ENCODE results near the gene STK32B. TPM values are rescaled to one million over a fixed set of nuclear protein-coding genes. Genes with fewer than 3 reads are reported as not detected.

STK32B gene
- total and polyA plus RNA-seq, 11 donors, result 0.08 to 2.0 (median 0.25) TPM

DNA sequence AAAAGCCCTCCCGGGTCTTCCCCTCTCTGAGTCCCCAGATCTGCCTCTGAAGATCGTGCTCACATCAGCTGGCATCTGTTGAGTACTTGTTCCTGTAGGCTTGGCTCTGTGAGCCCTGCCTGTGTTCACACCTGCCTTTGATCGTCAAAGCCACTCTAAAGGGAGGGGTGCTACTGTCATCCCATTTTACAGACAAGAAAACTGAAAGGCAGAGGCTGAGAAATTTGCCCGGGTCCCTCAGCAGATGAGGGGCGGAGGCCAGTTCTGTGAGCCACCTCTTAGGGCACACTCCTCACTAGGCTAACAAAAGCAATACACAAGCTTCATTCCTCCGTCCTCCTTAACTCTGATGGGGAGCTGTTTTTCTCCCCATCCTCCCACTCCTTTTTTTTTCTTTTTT, 32.7 kb upstream of the STK32B start:
- H3K27me3 ChIP-seq, result peaks cover 8 to 47% (median 22%) of the 10 kb centered on the region in 9 donors
- H3K27ac ChIP-seq, result no peak overlapping the region
- WGBS, 4 donors, result 36 to 45% (median 41%) methylated on average over 6 of the region's 6 CpGs
- H3K36me3 ChIP-seq, result no peaks in the 10 kb centered on the region
- H3K4me3 ChIP-seq, result peak overlapping the region in 1 of 12 donors; percentile 23
- H3K4me1 ChIP-seq, result peaks cover 0 to 10% (median 0%) of the 10 kb centered on the region in 12 donors
- DNase-seq, result no peak
- TF ChIP-seq, protein P1, sequence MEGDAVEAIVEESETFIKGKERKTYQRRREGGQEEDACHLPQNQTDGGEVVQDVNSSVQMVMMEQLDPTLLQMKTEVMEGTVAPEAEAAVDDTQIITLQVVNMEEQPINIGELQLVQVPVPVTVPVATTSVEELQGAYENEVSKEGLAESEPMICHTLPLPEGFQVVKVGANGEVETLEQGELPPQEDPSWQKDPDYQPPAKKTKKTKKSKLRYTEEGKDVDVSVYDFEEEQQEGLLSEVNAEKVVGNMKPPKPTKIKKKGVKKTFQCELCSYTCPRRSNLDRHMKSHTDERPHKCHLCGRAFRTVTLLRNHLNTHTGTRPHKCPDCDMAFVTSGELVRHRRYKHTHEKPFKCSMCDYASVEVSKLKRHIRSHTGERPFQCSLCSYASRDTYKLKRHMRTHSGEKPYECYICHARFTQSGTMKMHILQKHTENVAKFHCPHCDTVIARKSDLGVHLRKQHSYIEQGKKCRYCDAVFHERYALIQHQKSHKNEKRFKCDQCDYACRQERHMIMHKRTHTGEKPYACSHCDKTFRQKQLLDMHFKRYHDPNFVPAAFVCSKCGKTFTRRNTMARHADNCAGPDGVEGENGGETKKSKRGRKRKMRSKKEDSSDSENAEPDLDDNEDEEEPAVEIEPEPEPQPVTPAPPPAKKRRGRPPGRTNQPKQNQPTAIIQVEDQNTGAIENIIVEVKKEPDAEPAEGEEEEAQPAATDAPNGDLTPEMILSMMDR (IDR thresholded peaks at IDR 0.05), result no peak
- TF ChIP-seq POLR2A (IDR thresholded peaks at IDR 0.05), result no peak
- H3K9me3 ChIP-seq, result peaks cover 0 to 10% (median 0%) of the 10 kb centered on the region in 12 donors
- no peak for ATAC-seq
- intact Hi-C loops (cut with DNase I), result no loop called here

- Histone ChIP-seq H3K36me3 (no peaks in the 10 kb centered on the region), H3K9me3 (peaks cover 0 to 11% (median 0%) of the 10 kb centered on the region in 12 donors), H3K27me3 (peaks cover 8 to 42% (median 22%) of the 10 kb centered on the region in 9 donors), H3K4me3 (peak within 1 kb of the TSS in 7 of 12 donors; percentile 2 to 41 (median 11)), H3K27ac (no peak within 1 kb of the TSS), H3K4me1 (peaks cover 0 to 10% (median 0%) of the 10 kb centered on the region in 12 donors)
- ATAC-seq, result no peak
- TF ChIP-seq, protein P1 (IDR thresholded peaks at IDR 0.05), result no peak
- no peak for TF ChIP-seq POLR2A (IDR thresholded peaks at IDR 0.05)
- intact Hi-C loops (cut with DNase I), result no loop called here
- 5 to 9% (median 7%) methylated on average over 12 to 28 of the region's 28 CpGs for WGBS, 4 donors
- no peak for DNase-seq
These were observed 32.0 kb upstream of the STK32B start, which contains the start of gene CYTL1 for GRCh38 chr4:5019274-5019673. Gene CYTL1 (minus strand): TSS chr4:5019458. CDS start chr4:5019445, 13 bp downstream.

GRCh38 chr4:5019796-5020195, 31.5 kb upstream of the STK32B start:
- ATAC-seq (no peak), DNase-seq (no peak)
- H3K4me3 ChIP-seq, result no peak overlapping the region
- TF ChIP-seq POLR2A (IDR thresholded peaks at IDR 0.05), result no peak
- TF ChIP-seq, protein P1 (IDR thresholded peaks at IDR 0.05), result no peak
- H3K4me1 ChIP-seq, result peaks cover 0 to 10% (median 0%) of the 10 kb centered on the region in 12 donors
- intact Hi-C loops (cut with DNase I), result no loop called here
- no peak overlapping the region for H3K27ac ChIP-seq
- H3K9me3 ChIP-seq, result peaks cover 0 to 11% (median 0%) of the 10 kb centered on the region in 12 donors
- peaks cover 8 to 42% (median 22%) of the 10 kb centered on the region in 9 donors for H3K27me3 ChIP-seq
- WGBS, 4 donors, result 70 to 81% (median 79%) methylated on average over 12 of the region's 12 CpGs
- H3K36me3 ChIP-seq, result no peaks in the 10 kb centered on the region

DNA sequence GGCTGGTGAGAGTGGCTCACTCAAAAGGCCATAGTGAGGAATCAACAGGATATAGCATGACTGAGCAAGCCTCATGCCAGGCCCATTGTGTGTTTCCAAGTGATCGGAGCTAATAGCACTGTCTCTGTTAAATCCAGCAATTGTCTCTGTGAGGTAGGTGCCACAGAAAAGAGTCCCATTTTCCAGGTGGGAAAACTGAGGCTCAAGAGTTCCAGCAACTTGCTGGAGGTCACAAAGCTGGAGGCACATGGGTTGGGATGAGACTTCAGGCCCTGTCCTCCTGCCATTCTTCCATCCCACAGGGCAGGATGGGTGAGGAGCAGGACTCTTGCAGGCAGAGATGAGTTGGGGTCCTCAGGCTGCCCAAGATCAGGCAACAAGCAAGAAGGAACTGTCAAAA, 30.9 kb upstream of the STK32B start:
- Histone ChIP-seq H3K4me3 (no peak overlapping the region), H3K4me1 (peaks cover 0 to 10% (median 0%) of the 10 kb centered on the region in 12 donors), H3K27me3 (peaks cover 8 to 42% (median 22%) of the 10 kb centered on the region in 9 donors), H3K36me3 (no peaks in the 10 kb centered on the region), H3K27ac (no peak overlapping the region), H3K9me3 (peaks cover 0 to 11% (median 0%) of the 10 kb centered on the region in 12 donors)
- TF ChIP-seq POLR2A (IDR thresholded peaks at IDR 0.05), result no peak
- TF ChIP-seq, protein P1 (IDR thresholded peaks at IDR 0.05), result no peak
- intact Hi-C loops (cut with DNase I), result no loop called here
- ATAC-seq (no peak), DNase-seq (no peak)
- WGBS, 4 donors, result 80 to 91% (median 83%) methylated on average over 1 of the region's 1 CpG

All from heart left ventricle (tissue), 16 donors.